PFSK-1 (cell line): ENCODE data around the gene GREM2.

Experiments used
- POLR2AphosphoS5 ChIP-seq: IDR thresholded peaks from 2 replicates; pipeline ENCODE4 v1.6.1; 2012; ENCODE audit warnings: low read depth, mild to moderate bottlenecking, control low read depth, low read length, moderate library complexity
- SIN3A ChIP-seq: IDR thresholded peaks from 2 replicates; pipeline ENCODE4 v1.6.1; 2012; ENCODE audit warnings: mild to moderate bottlenecking, low read length, moderate library complexity, borderline replicate concordance; ENCODE audit not compliant: insufficient read depth
- TAF1 ChIP-seq: IDR thresholded peaks from 2 replicates; pipeline ENCODE4 v1.6.1; 2012; ENCODE audit warnings: low read length, control low read depth, borderline replicate concordance; ENCODE audit not compliant: insufficient read depth

GRCh38 chr1:240582953-240583352 is 29.0 kb downstream of the GREM2 start:
- TF ChIP-seq POLR2AphosphoS5, result no peak
- no peak for TF ChIP-seq TAF1
- TF ChIP-seq SIN3A, result no peak
